ENCODE data around the gene PLAAT2. TPM values are rescaled to one million over a fixed set of nuclear protein-coding genes. Genes with fewer than 3 reads are reported as not detected.

The PLAAT2 gene
- total and polyA plus RNA-seq, 2 of the 13 experiments (the other 11 are each of a cell fraction or from before 2014, with no cell fraction given) = 0.22 TPM; not detected in 1

DNA sequence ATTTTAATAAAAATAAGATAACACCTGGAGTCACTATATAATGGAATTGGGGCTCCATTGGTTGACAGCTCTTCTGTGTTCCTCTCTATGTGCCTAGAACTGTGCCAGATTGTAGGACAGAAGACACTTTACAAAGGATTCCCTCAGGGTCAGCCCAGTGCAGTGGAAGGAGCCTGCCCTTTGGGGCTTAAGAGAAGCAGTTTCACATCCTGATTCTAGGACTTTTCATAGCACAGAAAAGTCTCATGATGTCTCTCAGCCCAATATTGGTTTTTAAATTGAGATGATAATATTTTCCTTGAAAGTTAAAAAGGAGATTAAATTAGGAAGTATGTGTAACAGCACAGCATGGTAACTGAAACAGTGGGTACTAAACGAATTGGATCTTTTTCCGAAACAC lies 19.5 kb downstream of the PLAAT2 start:
- Histone ChIP-seq H3K79me2 (ENCODE audit: insufficient read depth, low read length) (no peaks in the 10 kb centered on the region), H3K27ac (ENCODE audit: extremely low read length, insufficient read depth, low read length) (no peak overlapping the region), H3K4me3 (replicated peaks in 1 of 3; ENCODE audit: insufficient read depth in 1 of 3, low read depth in 2 of 3, low read length in 3 of 3) (no peak overlapping the region), H3K4me2 (ENCODE audit: low read depth, low read length) (no peak overlapping the region), H3K27me3 (ENCODE audit: control insufficient read depth in 1 of 2, insufficient read depth in 2 of 2, low read length in 2 of 2) (peaks cover 2 to 3% of the 10 kb centered on the region in 2 experiments), H3K4me1 (ENCODE audit: insufficient read depth, low read length) (no peaks in the 10 kb centered on the region), H3K36me3 (replicated peaks in 1 of 2; ENCODE audit: control insufficient read depth in 1 of 2, insufficient read depth in 2 of 2, low read length in 2 of 2) (no peaks in the 10 kb centered on the region), H3K9ac (ENCODE audit: insufficient read depth, low read depth, low read length) (no peak overlapping the region), H2AFZ (ENCODE audit: low read length) (no peak overlapping the region), H3K9me3 (ENCODE audit: low read length) (no peaks in the 10 kb centered on the region), H4K20me1 (ENCODE audit: insufficient read depth, low read length) (no peaks in the 10 kb centered on the region)
- in situ Hi-C loops (cut with HindIII; ENCODE audit: extremely low pct_ligation_motif_present, low pct_unique_long_range_greater_than_20kb) (no loop called here), intact Hi-C loops (cut with micrococcal nuclease; ENCODE audit: unreplicated experiment) (no loop called here)
- CTCF ChIA-PET (ENCODE audit: low intra/inter-chr PET ratio, low total read pairs) = no interaction called here
- no peak for ATAC-seq
- WGBS (ENCODE audit: low lambda C conversion rate) = 26% methylated on average over 2 of the region's 2 CpGs
- FAIRE-seq = no peak
- TF ChIP-seq ZNF577 (CRISPR knock-in tag; IDR thresholded peaks at IDR 0.05; ENCODE audit: borderline replicate concordance, low read depth) (no peak), TCF12 (IDR thresholded peaks at IDR 0.05) (no peak), TCF12 (CRISPR knock-in tag; IDR thresholded peaks at IDR 0.05) (no peak), MIER3 (CRISPR knock-in tag; IDR thresholded peaks at IDR 0.05; ENCODE audit: borderline replicate concordance) (no peak), ZNF431 (CRISPR knock-in tag; IDR thresholded peaks at IDR 0.05; ENCODE audit: borderline replicate concordance, low read depth) (no peak), ZFP1 (CRISPR knock-in tag; IDR thresholded peaks at IDR 0.05) (no peak), ZNF619 (CRISPR knock-in tag; IDR thresholded peaks at IDR 0.05) (no peak), ASH2L (IDR thresholded peaks at IDR 0.05; ENCODE audit: insufficient read length, low read depth, low read length) (no peak), RFX3 (CRISPR knock-in tag; IDR thresholded peaks at IDR 0.05) (no peak), ZNF383 (CRISPR knock-in tag; IDR thresholded peaks at IDR 0.05; ENCODE audit: borderline replicate concordance) (no peak), ZNF569 (CRISPR knock-in tag; IDR thresholded peaks at IDR 0.05; ENCODE audit: borderline replicate concordance) (no peak)
- TF ChIP-seq, protein P1, sequence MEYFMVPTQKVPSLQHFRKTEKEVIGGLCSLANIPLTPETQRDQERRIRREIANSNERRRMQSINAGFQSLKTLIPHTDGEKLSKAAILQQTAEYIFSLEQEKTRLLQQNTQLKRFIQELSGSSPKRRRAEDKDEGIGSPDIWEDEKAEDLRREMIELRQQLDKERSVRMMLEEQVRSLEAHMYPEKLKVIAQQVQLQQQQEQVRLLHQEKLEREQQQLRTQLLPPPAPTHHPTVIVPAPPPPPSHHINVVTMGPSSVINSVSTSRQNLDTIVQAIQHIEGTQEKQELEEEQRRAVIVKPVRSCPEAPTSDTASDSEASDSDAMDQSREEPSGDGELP (IDR thresholded peaks at IDR 0.05; ENCODE audit: borderline replicate concordance, low read depth) = no peak
- TF ChIP-seq, protein P2, sequence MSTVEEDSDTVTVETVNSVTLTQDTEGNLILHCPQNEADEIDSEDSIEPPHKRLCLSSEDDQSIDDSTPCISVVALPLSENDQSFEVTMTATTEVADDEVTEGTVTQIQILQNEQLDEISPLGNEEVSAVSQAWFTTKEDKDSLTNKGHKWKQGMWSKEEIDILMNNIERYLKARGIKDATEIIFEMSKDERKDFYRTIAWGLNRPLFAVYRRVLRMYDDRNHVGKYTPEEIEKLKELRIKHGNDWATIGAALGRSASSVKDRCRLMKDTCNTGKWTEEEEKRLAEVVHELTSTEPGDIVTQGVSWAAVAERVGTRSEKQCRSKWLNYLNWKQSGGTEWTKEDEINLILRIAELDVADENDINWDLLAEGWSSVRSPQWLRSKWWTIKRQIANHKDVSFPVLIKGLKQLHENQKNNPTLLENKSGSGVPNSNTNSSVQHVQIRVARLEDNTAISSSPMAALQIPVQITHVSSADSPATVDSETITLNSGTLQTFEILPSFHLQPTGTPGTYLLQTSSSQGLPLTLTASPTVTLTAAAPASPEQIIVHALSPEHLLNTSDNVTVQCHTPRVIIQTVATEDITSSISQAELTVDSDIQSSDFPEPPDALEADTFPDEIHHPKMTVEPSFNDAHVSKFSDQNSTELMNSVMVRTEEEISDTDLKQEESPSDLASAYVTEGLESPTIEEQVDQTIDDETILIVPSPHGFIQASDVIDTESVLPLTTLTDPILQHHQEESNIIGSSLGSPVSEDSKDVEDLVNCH (CRISPR knock-in tag; IDR thresholded peaks at IDR 0.05) = no peak
- TF ChIP-seq, protein P3, sequence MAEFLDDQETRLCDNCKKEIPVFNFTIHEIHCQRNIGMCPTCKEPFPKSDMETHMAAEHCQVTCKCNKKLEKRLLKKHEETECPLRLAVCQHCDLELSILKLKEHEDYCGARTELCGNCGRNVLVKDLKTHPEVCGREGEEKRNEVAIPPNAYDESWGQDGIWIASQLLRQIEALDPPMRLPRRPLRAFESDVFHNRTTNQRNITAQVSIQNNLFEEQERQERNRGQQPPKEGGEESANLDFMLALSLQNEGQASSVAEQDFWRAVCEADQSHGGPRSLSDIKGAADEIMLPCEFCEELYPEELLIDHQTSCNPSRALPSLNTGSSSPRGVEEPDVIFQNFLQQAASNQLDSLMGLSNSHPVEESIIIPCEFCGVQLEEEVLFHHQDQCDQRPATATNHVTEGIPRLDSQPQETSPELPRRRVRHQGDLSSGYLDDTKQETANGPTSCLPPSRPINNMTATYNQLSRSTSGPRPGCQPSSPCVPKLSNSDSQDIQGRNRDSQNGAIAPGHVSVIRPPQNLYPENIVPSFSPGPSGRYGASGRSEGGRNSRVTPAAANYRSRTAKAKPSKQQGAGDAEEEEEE (CRISPR knock-in tag; IDR thresholded peaks at IDR 0.05; ENCODE audit: borderline replicate concordance) = no peak
- TF ChIP-seq, protein P4, sequence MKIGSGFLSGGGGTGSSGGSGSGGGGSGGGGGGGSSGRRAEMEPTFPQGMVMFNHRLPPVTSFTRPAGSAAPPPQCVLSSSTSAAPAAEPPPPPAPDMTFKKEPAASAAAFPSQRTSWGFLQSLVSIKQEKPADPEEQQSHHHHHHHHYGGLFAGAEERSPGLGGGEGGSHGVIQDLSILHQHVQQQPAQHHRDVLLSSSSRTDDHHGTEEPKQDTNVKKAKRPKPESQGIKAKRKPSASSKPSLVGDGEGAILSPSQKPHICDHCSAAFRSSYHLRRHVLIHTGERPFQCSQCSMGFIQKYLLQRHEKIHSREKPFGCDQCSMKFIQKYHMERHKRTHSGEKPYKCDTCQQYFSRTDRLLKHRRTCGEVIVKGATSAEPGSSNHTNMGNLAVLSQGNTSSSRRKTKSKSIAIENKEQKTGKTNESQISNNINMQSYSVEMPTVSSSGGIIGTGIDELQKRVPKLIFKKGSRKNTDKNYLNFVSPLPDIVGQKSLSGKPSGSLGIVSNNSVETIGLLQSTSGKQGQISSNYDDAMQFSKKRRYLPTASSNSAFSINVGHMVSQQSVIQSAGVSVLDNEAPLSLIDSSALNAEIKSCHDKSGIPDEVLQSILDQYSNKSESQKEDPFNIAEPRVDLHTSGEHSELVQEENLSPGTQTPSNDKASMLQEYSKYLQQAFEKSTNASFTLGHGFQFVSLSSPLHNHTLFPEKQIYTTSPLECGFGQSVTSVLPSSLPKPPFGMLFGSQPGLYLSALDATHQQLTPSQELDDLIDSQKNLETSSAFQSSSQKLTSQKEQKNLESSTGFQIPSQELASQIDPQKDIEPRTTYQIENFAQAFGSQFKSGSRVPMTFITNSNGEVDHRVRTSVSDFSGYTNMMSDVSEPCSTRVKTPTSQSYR (CRISPR knock-in tag; IDR thresholded peaks at IDR 0.05; ENCODE audit: borderline replicate concordance) = no peak
- POLR2A ChIA-PET = no interaction called here
- DNase-seq (ENCODE audit: low spot score) = no peak
- no TSS peak for BruUV-seq (replicated peaks)
